HG03108 (cell line): ENCODE measurements around the gene PLBD2.

Experiments used
- ATAC-seq: cut with Tn5 transposase; IDR thresholded peaks from one replicate; pipeline ENCODE4 v1.9.1; 2021; ENCODE audit warnings: moderate library complexity; ENCODE audit not compliant: unreplicated experiment

Gene PLBD2

DNA sequence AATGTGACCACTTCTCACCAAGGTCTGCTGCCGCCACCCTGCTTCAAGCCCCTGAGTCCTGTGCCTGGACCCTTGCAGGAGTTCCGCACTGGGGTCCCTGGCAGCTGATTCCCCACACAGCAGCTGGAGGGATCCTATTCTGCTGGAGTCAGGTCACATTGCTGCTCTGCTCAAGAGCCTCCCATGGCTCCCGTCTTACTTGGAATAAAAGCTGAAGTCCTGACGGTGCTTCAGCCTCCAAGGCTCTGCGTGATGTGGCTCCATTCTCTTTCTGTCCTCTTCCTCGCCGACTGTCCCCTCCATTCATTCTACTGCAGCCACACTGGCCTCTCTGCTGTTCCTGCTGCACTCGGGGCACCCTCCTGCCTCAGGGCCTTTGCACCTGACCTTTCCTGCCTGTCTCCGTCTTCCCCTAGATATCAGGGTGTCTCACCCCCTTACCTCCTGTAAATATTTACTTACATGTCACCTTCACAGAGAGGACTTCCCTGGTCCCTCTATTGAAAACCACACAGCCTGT is 56.2 kb downstream of the PLBD2 start:
- no peak for ATAC-seq

DNA sequence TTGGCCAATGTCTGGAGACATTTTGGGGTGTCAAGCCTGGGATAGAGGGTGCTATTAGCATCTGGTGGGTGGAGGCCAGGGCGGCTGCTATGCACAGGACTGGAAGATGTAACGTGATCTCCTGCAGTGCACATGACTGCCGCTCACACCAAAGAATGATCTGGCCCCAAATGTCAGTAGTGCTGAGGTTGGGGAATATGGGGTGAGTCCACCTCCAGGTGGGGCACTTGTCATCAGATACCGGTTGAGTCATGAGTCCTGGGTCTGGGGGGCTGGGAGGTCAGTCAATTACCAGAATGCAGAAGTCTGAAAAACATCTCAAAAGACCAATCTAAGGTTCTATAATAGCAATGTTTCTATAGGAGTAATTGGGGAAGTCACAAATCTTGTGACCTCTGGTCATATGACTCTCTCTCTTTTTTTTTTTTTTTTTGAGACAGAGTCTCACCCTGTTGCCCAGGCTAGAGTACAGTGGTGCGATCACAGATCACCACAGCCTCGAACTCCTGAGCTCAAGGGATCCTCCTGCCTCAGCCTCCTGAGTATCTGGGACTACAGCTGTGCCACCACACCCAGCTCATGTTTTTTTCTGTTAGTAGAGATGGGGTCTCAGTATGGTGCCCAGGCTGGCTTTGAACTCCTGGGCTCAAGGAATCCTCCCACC is 57.8 kb downstream of the PLBD2 start:
- no peak for ATAC-seq

DNA sequence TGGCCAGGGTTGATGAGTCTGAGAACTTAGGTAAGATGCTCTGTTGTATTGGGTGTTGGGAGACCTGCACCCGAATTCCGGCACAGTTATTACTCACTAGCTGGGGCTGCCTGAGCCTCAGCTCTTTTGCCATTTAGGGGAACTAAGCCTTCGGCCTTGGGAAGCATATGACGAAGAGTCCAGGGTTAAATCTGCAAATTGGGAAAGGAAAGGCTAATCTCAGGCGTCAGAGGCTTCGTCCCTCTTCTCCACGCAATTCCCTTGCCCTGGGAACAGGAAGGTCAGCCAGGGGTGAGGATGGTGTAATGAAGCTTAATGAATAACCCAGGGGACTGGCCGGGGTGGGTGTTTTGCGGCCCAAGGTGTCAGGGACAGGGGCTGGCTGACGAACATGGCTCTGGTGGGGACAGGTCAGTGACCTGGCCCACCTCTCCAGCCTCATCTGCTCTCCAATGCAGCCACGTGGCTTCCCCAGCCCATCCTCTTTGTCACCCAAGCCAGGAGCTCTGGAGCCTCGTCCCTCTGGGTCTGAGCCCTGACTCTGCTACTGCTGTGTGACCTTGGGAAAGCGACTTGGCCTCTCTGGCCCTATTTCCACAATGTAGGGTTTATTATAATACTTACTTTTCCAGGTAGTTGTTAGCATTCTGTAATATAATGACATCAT is 60.0 kb downstream of the PLBD2 start:
- no peak for ATAC-seq

DNA sequence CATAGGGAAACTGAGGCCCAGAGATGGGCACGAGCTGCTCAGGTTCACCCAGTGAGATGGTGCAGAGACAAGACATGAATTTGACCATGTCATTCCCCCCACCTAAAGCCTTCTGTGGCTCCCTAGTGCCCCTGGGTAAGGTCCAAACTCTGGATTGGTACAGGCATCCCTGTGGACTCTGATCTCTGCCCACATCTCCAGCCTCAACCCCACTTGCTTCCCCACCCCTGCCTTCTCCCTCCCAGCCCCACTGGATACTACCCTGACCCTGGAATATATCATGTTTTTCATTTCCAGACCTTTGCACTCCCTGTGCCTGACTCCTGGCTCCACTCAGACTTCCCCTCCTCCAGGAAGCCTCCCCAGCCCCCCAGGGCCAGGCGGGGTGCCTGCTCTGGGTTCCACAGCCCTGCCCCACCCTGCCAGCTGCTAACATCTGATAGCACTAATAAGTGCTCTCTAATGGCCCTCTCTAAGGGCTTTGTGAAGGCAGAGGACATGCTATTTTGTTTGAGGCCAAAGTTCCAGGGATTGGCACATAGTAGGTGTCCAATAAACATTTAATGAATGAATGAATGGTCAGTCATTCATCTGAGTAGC is 62.7 kb downstream of the PLBD2 start:
- ATAC-seq, result no peak

DNA sequence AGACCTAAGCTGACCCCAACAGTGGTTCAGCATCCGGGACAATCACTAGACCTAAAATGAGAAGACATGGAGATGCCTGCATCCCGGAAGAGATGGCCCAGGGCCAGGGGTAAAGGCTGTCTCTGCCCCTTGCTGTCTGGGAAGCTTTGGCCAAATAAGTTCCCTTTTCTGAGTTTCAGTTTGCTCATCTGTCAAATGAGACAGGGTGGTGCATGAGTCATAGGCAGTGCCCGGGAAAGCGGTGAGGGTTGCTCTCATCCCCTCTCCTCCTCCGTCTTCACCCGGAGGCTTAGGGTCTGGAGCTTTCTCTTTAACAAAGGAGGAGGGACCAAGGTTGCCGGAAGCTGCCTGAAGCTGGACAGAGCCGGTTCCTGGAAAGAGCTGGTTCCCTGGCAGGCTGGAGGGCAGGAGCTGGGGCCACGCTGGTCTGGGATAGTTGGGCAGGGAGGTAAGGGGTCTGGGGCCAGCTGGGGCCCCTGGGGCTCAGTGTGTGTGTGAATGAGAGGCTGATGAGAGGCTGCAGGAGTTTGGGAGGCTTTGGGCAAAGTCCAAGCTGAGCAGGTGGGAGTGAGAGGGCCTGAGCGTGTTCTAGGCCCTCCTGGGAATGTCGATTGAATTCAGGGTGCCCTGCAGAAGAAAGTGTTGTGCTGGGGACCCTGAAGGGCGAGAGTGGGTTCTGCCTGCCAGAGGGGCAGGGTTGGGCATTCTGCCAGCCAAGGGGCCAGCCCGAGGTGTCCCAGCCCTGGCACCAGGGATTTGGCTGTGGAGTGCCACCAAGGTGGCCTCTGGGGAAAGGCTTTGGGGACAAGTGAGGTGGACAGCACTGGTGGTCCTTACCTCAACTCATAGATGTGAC is 63.9 kb downstream of the PLBD2 start, which contains the start of gene SDSL:
SDSL (plus strand) TSS at position 351 of the 856 bp plus-strand sequence. CDS start 5,603 bp downstream, outside the sequence.
- peak; percentile 85 for ATAC-seq

DNA sequence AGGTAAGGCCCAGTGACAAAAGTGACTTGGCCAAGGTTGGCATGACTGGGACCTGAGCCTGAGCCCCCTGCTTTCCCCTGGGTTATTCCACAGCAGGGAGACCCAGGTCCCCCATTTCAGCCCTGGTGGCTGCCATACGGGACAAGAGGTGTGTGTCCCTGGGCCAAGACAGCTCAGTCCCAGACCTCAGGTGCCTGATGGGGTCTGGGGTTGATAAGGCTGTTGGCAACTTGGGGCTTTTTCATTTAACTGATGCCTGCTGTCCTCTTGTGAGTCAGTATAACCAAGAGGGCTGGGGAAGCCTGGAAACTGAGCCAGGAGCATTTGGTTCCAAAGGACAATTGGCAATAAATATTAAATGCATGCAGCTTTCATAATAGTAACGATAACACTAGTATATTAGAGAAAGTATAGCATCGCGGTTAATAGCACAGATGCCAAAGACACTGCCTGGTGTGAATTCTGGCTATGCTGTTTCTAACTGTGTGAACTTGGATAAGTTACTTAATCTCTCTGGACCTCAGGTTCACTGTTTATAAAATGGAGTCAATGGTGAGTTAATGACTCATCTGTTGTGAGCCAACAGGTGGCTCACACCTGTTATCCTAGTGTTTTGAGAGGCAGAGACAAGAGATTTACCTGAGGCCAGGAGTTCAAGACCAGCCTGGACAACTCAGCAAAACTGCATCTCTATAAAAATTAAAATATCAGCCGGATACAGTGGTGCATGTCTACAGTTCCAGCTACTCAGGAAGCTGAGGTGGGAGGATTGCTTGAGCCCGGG is 64.7 kb downstream of the PLBD2 start:
- ATAC-seq, result no peak

DNA sequence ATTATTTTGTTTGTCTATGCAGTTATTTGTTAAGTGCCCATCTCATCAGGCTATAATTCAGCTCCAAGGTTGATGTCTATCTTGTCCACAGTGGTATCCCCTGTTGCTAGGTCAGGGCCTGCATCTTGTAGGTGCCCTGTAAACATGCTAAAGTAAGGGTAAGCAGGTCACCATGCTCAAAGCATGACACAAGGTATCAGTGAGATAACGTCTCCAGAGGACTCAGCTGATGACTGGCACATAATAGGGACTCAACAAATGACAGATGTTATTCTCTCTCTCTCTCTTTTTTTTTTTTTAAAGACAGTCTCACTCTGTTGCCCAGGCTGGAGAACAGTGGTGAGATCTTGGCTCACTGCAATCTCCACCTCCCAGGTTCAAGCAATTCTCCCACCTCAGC is 66.1 kb downstream of the PLBD2 start:
- ATAC-seq, result no peak

DNA sequence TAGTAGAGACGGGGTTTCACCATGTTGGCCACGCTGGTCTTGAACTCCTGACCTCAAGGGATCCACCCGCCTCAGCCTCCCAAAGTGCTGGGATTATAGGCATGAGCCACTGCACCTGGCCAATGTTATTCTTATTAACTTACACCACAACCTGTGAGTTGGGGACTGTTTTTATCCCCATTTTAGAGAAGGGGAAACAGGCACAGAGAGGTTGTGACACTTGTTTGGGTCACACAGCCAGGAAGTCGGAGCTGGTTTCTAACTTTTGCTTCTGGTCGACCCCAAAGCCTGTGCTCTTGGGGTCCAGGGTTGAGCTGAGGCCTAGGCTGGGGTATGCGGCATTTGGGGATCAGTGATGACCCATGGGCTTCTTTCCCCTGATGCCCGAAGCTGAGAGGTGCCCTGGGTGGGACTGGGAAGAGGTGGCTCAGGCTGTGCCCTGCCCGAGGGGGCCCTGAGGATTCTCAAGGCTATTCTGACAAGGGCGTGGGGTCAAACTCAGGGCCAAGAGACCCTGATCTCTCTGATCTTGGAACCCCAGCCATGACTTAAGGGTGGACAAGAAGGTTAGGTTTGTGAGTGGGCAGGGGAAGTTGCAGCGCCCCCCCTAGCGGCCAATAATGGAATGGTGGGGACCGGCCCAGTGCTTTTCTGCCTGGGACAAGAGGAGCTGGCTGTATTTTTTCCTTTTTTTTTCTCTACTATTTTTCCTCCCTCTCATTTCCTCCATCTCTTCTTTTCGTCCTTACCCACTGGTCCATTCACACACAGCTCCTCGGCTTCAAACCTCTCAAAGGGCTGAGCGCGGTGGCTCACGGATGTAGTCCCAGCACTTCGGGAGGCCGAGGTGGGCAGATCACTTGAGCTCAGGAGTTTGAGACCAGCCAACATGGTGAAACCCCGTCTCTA is 66.8 kb downstream of the PLBD2 start:
- no peak for ATAC-seq

DNA sequence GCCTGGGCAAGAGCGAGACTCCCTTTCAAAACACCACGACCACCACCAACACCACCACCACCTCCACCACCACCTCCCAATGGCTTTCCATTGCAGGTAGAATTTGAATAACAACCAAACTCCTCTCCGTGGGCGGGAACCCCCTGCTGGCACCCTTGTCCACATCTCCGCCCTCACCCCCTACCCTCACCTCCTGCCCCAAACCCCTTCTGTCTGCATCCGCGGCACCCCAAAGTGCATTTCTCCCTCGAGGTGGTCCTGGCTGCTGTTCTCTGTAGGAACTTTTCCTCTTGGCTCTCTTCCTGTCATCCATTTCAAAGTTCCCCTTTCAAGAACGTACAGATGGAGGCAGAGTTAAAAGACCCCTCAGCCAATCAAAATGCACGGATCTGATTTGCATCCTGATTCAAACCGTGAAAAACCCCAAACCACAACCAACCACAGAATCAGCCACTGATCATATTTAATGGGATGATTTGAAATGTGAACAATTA is 67.6 kb downstream of the PLBD2 start:
- ATAC-seq, result no peak

DNA sequence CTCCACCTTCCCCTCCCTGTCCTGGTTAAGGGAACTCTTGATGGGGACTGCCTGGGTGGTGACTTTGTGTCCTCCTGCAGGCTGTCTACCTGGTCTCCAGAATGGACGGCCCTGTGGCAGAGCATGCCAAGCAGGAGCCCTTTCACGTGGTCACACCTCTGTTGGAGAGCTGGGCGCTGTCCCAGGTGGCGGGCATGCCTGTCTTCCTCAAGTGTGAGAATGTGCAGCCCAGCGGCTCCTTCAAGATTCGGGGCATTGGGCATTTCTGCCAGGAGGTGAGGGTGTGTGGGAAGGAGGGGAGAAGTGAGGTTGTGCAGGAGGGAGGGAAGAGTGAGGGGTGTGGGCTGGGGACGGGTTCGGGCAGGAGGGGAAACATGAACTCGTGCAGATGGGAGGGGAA is 69.5 kb downstream of the PLBD2 start:
- no peak for ATAC-seq

DNA sequence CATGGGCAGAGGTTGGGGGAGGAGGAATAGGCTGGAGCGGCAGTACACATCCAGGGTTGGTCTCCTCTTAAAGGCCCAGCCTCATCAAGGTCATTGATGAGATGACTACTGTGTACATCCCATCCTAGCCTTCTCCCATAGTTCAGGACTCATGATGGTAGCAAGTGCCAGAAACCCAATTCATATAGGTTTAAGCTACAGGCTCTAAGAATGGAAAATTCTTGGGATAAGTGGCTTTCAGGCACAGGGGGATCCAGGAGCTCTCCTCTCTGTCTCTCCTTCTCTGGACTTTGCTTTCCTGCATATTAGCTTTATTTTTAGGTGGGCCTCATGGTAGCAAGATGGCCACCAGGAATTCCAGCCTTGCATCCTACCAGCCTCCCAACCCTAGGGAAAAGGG is 70.1 kb downstream of the PLBD2 start:
- ATAC-seq, result no peak

DNA sequence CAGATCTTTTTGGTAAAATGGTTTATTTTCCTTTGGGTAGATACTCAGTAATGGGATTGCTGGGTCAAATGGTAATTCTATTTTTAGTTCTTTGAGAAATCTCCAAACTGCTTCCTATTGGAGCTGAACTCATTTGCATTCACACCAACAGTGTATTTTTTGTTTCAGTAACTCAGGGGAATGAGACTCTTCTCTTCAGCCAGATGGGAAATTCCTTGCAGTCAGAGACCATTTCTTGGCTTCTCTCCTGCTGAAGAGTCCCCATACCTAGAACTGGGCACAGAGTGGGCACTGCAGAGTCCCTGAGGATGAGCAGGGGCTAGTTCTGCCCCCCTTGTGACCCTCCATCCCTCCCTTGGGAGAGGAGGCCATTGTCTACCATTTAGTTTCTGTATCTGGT is 74.6 kb downstream of the PLBD2 start:
- no peak for ATAC-seq

DNA sequence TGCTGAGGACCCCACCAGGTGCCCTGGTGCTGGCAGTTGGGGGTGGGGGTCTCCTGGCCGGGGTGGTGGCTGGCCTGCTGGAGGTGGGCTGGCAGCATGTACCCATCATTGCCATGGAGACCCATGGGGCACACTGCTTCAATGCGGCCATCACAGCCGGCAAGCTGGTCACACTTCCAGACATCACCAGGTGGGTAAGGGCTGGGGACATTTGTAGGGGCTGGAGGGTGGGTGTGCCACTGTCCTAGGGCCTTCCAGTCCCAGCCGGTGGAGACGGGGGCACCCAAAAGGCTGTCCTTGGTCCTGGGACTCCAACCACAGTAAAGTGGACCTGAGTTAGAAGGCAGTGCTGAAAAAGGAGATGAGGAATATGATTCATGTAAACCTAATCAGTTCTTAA is 77.0 kb downstream of the PLBD2 start:
- ATAC-seq, result no peak

DNA sequence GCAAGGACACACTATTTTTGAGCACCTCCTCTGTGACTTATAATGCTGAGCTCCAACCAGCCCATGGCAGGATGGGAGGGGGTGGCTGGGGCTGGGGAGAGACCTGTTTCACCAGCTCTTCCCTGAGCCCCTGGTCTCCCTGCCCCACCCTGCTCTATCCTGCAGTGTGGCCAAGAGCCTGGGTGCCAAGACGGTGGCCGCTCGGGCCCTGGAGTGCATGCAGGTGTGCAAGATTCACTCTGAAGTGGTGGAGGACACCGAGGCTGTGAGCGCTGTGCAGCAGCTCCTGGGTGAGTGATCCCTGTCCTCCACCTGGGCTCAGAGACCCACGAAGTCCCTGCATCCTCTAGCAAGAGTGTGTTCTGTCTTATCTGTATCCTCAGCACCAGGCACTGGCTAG is 78.2 kb downstream of the PLBD2 start:
- no peak for ATAC-seq

DNA sequence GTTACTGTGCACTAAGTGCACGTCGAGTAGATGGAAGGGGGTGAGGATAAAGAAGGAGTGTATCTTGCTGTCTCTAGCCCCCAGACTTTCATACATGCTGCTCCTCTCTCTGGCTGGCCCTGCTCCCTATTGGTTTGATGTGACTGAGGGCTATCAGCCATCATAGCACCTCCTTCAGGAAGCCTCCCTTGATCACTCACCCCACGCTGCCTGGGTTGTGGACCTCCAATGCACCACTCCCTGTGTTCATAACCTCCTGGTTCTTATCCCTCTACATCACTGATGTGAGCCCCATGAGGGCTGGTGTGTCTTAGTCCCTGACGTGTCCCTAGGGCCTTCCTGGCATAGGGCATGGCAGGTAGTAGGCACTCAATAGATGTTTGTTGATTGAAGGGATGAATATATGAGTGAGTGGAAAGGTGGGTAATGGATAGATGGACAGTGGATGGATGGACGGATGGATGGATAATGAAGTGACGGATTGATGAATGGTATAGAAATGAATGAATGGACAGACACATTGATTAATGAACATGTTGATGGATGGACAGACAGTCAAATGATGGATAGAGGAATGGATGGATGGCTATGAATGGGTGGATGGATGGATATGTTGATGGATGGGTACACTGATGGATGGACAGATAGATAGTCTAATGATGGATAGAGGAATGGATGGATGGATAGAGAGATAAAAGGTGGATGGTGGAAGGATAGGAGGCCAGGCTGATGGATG is 78.8 kb downstream of the PLBD2 start:
- ATAC-seq, result no peak

DNA sequence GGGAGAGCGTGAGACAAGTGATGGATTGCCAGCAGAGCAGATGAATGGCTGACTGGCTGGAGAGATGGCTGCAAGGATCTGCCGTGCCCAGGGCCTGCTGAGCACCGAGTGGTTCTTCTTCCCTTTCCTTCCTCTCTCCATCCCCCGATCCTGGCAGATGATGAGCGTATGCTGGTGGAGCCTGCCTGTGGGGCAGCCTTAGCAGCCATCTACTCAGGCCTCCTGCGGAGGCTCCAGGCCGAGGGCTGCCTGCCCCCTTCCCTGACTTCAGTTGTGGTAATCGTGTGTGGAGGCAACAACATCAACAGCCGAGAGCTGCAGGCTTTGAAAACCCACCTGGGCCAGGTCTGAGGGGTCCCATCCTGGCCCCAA is 79.3 kb downstream of the PLBD2 start:
- ATAC-seq, result no peak

DNA sequence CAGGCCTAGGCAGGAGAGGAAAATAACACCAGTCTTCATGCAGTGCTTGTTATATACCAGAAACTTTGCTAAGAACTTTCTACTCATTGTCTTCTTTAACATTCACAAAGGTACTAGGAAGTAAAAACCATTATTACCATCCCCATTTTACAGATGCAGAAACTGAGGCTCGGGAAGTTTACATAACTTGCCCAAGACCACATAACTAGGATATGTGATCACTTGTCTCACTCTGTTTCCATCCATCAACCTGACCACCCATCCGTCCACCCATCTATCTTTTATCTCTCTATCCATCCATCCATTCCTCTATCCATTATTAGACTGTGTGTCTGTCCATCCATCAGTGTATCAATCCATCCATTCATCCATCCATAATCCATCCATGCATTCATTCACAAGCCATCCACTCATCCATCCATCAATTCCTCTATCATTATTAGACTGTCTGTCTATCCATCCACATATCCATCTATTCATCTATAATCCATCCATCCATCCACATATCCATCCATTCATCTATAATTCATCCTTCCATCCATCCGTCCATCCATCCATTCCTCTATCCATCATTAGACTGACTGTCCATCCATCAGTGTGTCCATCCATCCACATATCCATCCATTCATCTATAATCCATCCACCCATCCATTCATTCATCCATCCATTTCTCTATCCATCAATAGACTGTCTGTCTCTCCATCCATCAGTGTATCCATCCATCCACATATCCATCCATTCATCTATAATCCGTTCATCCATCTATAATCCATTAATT is 80.3 kb downstream of the PLBD2 start:
- no peak for ATAC-seq

DNA sequence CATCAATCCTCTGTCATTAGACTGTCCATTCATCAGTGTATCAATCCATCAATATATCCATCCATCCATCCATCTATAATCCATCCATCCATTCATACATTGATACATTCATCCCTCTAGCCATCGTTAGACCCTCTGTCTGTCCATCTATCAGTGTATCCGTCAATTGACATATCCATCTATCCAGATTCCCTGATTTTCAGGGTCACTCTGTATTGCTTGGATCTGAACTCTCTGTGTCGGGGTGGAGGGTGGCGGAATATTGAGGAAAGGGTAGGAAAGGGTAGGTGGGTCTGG is 80.9 kb downstream of the PLBD2 start:
- no peak for ATAC-seq
